ENCODE results near the gene ASB15. TPM values are rescaled to one million over a fixed set of nuclear protein-coding genes. Genes with fewer than 3 reads are reported as not detected.

The ASB15 gene
- total RNA-seq, 2 experiments from 2014 or later, result not detected

- DNase-seq, result no peak
- no peak for TF ChIP-seq CTCF (IDR thresholded peaks at IDR 0.05)
- POLR2A ChIA-PET, result interaction anchor here (0.6 kb wide), 1 partner anchor 10 kb away, joined by 4 read pairs; no protein-coding TSS in a partner anchor
- no peak overlapping the region for H3K4me3 Mint-ChIP-seq
- no peak for ATAC-seq
- no peaks in the 10 kb centered on the region for H3K27me3 Mint-ChIP-seq
- H3K4me1 Mint-ChIP-seq (ENCODE audit: low read depth), result no peaks in the 10 kb centered on the region
- H3K9me3 Mint-ChIP-seq, result no peaks in the 10 kb centered on the region
- CTCF ChIA-PET, result interaction anchor here (0.9 to 1.3 kb wide), 2 partner anchors 84 to 185 kb away, joined by 3 read pairs; no protein-coding TSS in a partner anchor
- intact Hi-C loops (cut with micrococcal nuclease), result loop anchor here (5.0 kb wide), 1 partner anchor 188 kb away; no protein-coding TSS in a partner anchor
- H3K27ac Mint-ChIP-seq, result no peak overlapping the region
- no peaks in the 10 kb centered on the region for H3K36me3 Mint-ChIP-seq (ENCODE audit: low read depth)
These were observed 78.0 kb downstream of the ASB15 start for GRCh38 chr7:123679614-123680013.

- no peak for ATAC-seq
- Mint-ChIP-seq H3K27ac (no peak overlapping the region), H3K4me1 (ENCODE audit: low read depth) (no peaks in the 10 kb centered on the region), H3K27me3 (no peaks in the 10 kb centered on the region), H3K9me3 (no peaks in the 10 kb centered on the region), H3K36me3 (ENCODE audit: low read depth) (no peaks in the 10 kb centered on the region), H3K4me3 (no peak overlapping the region)
- DNase-seq, result no peak
- CTCF ChIA-PET, result interaction anchor here (2.3 to 2.8 kb wide), 3 partner anchors 22 to 191 kb away, joined by 14 to 19 read pairs (median 16); no protein-coding TSS in a partner anchor
- TF ChIP-seq CTCF (IDR thresholded peaks at IDR 0.05), result no peak
- POLR2A ChIA-PET, result no interaction called here
- intact Hi-C loops (cut with micrococcal nuclease), result loop anchor here (5.0 kb wide), 1 partner anchor 187 kb away; no protein-coding TSS in a partner anchor
These were observed 79.0 kb downstream of the ASB15 start for GRCh38 chr7:123680580-123680979.

- TF ChIP-seq CTCF (IDR thresholded peaks at IDR 0.05), result no peak
- H3K27ac Mint-ChIP-seq, result no peak overlapping the region
- H3K9me3 Mint-ChIP-seq, result no peaks in the 10 kb centered on the region
- no peak overlapping the region for H3K4me3 Mint-ChIP-seq
- no peaks in the 10 kb centered on the region for H3K27me3 Mint-ChIP-seq
- H3K4me1 Mint-ChIP-seq (ENCODE audit: low read depth), result no peaks in the 10 kb centered on the region
- ATAC-seq (no peak), DNase-seq (no peak)
- intact Hi-C loops (cut with micrococcal nuclease), result loop anchor here (5.0 kb wide), 1 partner anchor 186 kb away; no protein-coding TSS in a partner anchor
- POLR2A ChIA-PET, result interaction anchor here (0.6 kb wide), 1 partner anchor 68 kb away, joined by 4 read pairs; the partner anchor contains the start of gene WASL
- H3K36me3 Mint-ChIP-seq (ENCODE audit: low read depth), result no peaks in the 10 kb centered on the region
- CTCF ChIA-PET, result interaction anchor here (0.9 to 2.8 kb wide), 14 partner anchors 12 to 209 kb away, joined by 3 to 19 read pairs (median 5); no protein-coding TSS in a partner anchor
These were observed 79.9 kb downstream of the ASB15 start for GRCh38 chr7:123681561-123681960.

- Mint-ChIP-seq H3K9me3 (no peaks in the 10 kb centered on the region), H3K36me3 (ENCODE audit: low read depth) (no peaks in the 10 kb centered on the region), H3K4me3 (no peak overlapping the region), H3K4me1 (ENCODE audit: low read depth) (no peaks in the 10 kb centered on the region), H3K27me3 (no peaks in the 10 kb centered on the region), H3K27ac (no peak overlapping the region)
- ChIA-PET CTCF (interaction anchor here (0.7 to 2.8 kb wide), 27 partner anchors 8 to 208 kb away, joined by 3 to 19 read pairs (median 4); no protein-coding TSS in a partner anchor), POLR2A (no interaction called here)
- peak; percentile 45 for ATAC-seq
- intact Hi-C loops (cut with micrococcal nuclease), result loop anchor here (5.0 kb wide), 1 partner anchor 185 kb away; no protein-coding TSS in a partner anchor
- DNase-seq, result peak; percentile 17
- TF ChIP-seq CTCF (IDR thresholded peaks at IDR 0.05), result peak; percentile 66
These were observed 81.1 kb downstream of the ASB15 start for GRCh38 chr7:123682690-123683089.

GRCh38 chr7:123687161-123687560, 85.5 kb downstream of the ASB15 start:
- Mint-ChIP-seq H3K9me3 (no peaks in the 10 kb centered on the region), H3K27me3 (no peaks in the 10 kb centered on the region), H3K4me1 (ENCODE audit: low read depth) (no peaks in the 10 kb centered on the region), H3K4me3 (no peak overlapping the region), H3K36me3 (ENCODE audit: low read depth) (peaks cover 4% of the 10 kb centered on the region), H3K27ac (peak overlapping the region; percentile 19)
- POLR2A ChIA-PET, result no interaction called here
- intact Hi-C loops (cut with micrococcal nuclease), result no loop called here
- ATAC-seq (no peak), DNase-seq (no peak)
- TF ChIP-seq CTCF (IDR thresholded peaks at IDR 0.05), result no peak
- CTCF ChIA-PET, result interaction anchor here (1.2 to 1.8 kb wide), 2 partner anchors 14 to 110 kb away, joined by 3 to 6 read pairs; no protein-coding TSS in a partner anchor

Measured in activated CD8-positive, alpha-beta T cell treated with anti-CD3 and anti-CD28 coated beads for 36 hours (primary cell).